ENCODE data around the gene SPTBN5.

GRCh38 chr15:41883484-41883825, 10.4 kb downstream of the SPTBN5 start:
- TF ChIP-seq CTCF (conservative IDR thresholded peaks at IDR 0.05 in 1 of 2, IDR thresholded peaks at IDR 0.05 in 1 of 2; ENCODE audit: extremely low read depth in 1 of 2, insufficient read depth in 1 of 2, low read depth in 1 of 2, low read length in 2 of 2) (no peak), EZH2 (IDR thresholded peaks at IDR 0.05; ENCODE audit: borderline replicate concordance, low read length) (no peak)
